IMR-90 (cell line): ENCODE results near the gene ROCK2. TPM values are rescaled to one million over a fixed set of nuclear protein-coding genes. Genes with fewer than 3 reads are reported as not detected.

ENCODE experiments used
- ATAC-seq: fragments of 200-7000 bp; cut with Tn5 transposase; 2 replicates; pipeline ENCODE4 v1.9.1; 2020; ENCODE audit warnings: low read depth, mild to moderate bottlenecking, moderate library complexity
- BruUV-seq: library from RNA; stranded (reverse); fragments of 400-500 nt; replicated peaks from 2 replicates; lab custom pipeline; 2021; lab: Mats Ljungman, UMichigan
- CTCF ChIA-PET: fragments of 300-600 bp; formaldehyde crosslinking; extraction: SDS; loops from one replicate; lab custom pipeline; 2021; ENCODE audit warnings: antibody characterized with exemption; lab: Yijun Ruan, JAX
- POLR2A ChIA-PET: fragments of 300-600 bp; sonication (Branson Sonifier 250); formaldehyde crosslinking; loops from one replicate; lab custom pipeline; 2022; ENCODE audit warnings: antibody characterized with exemption; ENCODE audit not compliant: unreplicated experiment; lab: Charles Lee
- DNase-seq: peaks from one replicate; pipeline ENCODE4 v3.0.0; 2013
- H2AFZ ChIP-seq: replicated peaks from 2 replicates; pipeline ENCODE3; 2013; ENCODE audit warnings: low read length, mild to moderate bottlenecking; ENCODE audit not compliant: poor library complexity
- H2AK5ac ChIP-seq: 2 replicates; pipeline ENCODE4 v1.6.1; 2013; ENCODE audit warnings: low read depth, low read length, inconsistent platforms
- H2AK9ac ChIP-seq: replicated peaks from 2 replicates; pipeline ENCODE3; 2013; ENCODE audit warnings: mild to moderate bottlenecking, low read depth, low read length, moderate library complexity; ENCODE audit not compliant: poor library complexity
- H2BK120ac ChIP-seq: 2 replicates; pipeline ENCODE4 v1.6.1; 2013; ENCODE audit warnings: low read depth, low read length, inconsistent platforms
- H2BK15ac ChIP-seq: 3 replicates; pipeline ENCODE4 v1.6.1; 2013; ENCODE audit warnings: low read depth, low read length, inconsistent platforms
- H2BK20ac ChIP-seq: 2 replicates; pipeline ENCODE4 v1.6.1; 2013; ENCODE audit warnings: low read depth, mild to moderate bottlenecking, inconsistent platforms, low read length, moderate library complexity
- H2BK5ac ChIP-seq: 2 replicates; pipeline ENCODE4 v1.6.1; 2013; ENCODE audit warnings: mild to moderate bottlenecking, low read depth, low read length, inconsistent platforms; ENCODE audit not compliant: poor library complexity, severe bottlenecking
- H3K14ac ChIP-seq: replicated peaks from 2 replicates; pipeline ENCODE4 v1.6.1; 2013; ENCODE audit warnings: low read depth, low read length, inconsistent platforms
- H3K18ac ChIP-seq: 2 replicates; pipeline ENCODE4 v1.6.1; 2013; ENCODE audit warnings: low read depth, low read length, control low read depth
- H3K23ac ChIP-seq: 2 replicates; pipeline ENCODE4 v1.6.1; 2013; ENCODE audit warnings: low read depth, low read length, inconsistent platforms
- H3K27ac ChIP-seq: 2 replicates; pipeline ENCODE4 v1.5.1; 2013; ENCODE audit warnings: mild to moderate bottlenecking, control low read depth, low read length; ENCODE audit not compliant: insufficient read depth
- H3K27me3 ChIP-seq: 2 replicates; pipeline ENCODE4 v1.6.1; 2013; ENCODE audit warnings: low read length; ENCODE audit not compliant: control insufficient read depth, insufficient read depth
- H3K36me3 ChIP-seq: 2 replicates; pipeline ENCODE4 v1.6.1; 2013; ENCODE audit warnings: low read length, mixed read lengths; ENCODE audit not compliant: control insufficient read depth, insufficient read depth
- H3K4ac ChIP-seq: 2 replicates; pipeline ENCODE4 v1.6.1; 2013; ENCODE audit warnings: low read depth, low read length, inconsistent platforms
- H3K4me1 ChIP-seq: 2 replicates; pipeline ENCODE4 v1.6.1; 2013; ENCODE audit warnings: low read length, mixed read lengths; ENCODE audit not compliant: control insufficient read depth, insufficient read depth
- H3K4me2 ChIP-seq: 2 replicates; pipeline ENCODE4 v1.6.1; 2013; ENCODE audit warnings: low read depth, mild to moderate bottlenecking, control low read depth, low read length, moderate library complexity
- H3K4me3 ChIP-seq: 2 replicates; pipeline ENCODE4 v1.5.1; 2013; ENCODE audit warnings: low read depth, mild to moderate bottlenecking, control low read depth, low read length, moderate library complexity; ENCODE audit not compliant: insufficient read depth
- H3K56ac ChIP-seq: 2 replicates; pipeline ENCODE4 v1.6.1; 2013; ENCODE audit warnings: low read length, inconsistent platforms; ENCODE audit not compliant: insufficient read depth; ENCODE audit errors: extremely low read depth
- H3K79me1 ChIP-seq, 2 experiments: 2 replicates each; pipeline ENCODE4 v1.6.1; 2013; ENCODE audit warnings: low read length in 2 of 2, inconsistent platforms in 1 of 2, low read depth in 1 of 2
- H3K9ac ChIP-seq: 2 replicates; pipeline ENCODE4 v1.6.1; 2013; ENCODE audit warnings: low read depth, low read length, control low read depth
- H3K9me1 ChIP-seq: 2 replicates; pipeline ENCODE4 v1.6.1; 2013; ENCODE audit warnings: low read length, inconsistent platforms; ENCODE audit not compliant: insufficient read depth
- H3K9me3 ChIP-seq: 2 replicates; pipeline ENCODE4 v1.6.1; 2013; ENCODE audit warnings: low read length; ENCODE audit not compliant: control insufficient read depth, insufficient read depth
- H4K20me1 ChIP-seq: 2 replicates; pipeline ENCODE4 v1.6.1; 2013; ENCODE audit warnings: low read length, inconsistent platforms; ENCODE audit not compliant: insufficient read depth
- H4K5ac ChIP-seq: 2 replicates; pipeline ENCODE4 v1.6.1; 2013; ENCODE audit warnings: mild to moderate bottlenecking, low read depth, low read length, control low read depth
- H4K8ac ChIP-seq, 2 experiments: 2 replicates each; pipeline ENCODE4 v1.6.1; 2013; ENCODE audit warnings: low read depth in 2 of 2, low read length in 2 of 2, control low read depth in 1 of 2, inconsistent platforms in 1 of 2
- H4K91ac ChIP-seq: 2 replicates; pipeline ENCODE4 v1.6.1; 2013; ENCODE audit warnings: low read depth, low read length, inconsistent platforms; ENCODE audit not compliant: insufficient read depth
- CHD1 ChIP-seq: IDR thresholded peaks from 2 replicates; pipeline ENCODE4 v1.6.1; 2012; ENCODE audit warnings: low read depth, low read length, improper control_type of control experiment
- FOS ChIP-seq: fragments of 150-350 bp; IDR thresholded peaks from 2 replicates; pipeline ENCODE4 v1.6.1; 2016; ENCODE audit warnings: low read depth, low read length
- MAFK ChIP-seq: IDR thresholded peaks from 2 replicates; pipeline ENCODE4 v1.6.1; 2012; ENCODE audit warnings: low read depth, low read length, improper control_type of control experiment
- MAZ ChIP-seq: IDR thresholded peaks from 2 replicates; pipeline ENCODE4 v1.6.1; 2012; ENCODE audit warnings: low read depth, mild to moderate bottlenecking, low read length, improper control_type of control experiment, moderate library complexity, borderline replicate concordance
- MXI1 ChIP-seq: IDR thresholded peaks from 2 replicates; pipeline ENCODE4 v1.6.1; 2012; ENCODE audit warnings: low read depth, mild to moderate bottlenecking, low read length, moderate library complexity, borderline replicate concordance
- NFE2L2 ChIP-seq: fragments of 150-350 bp; IDR thresholded peaks from 2 replicates; pipeline ENCODE4 v1.6.1; 2016; ENCODE audit warnings: low read depth, mild to moderate bottlenecking, low read length
- POLR2A ChIP-seq: IDR thresholded peaks from 2 replicates; pipeline ENCODE4 v1.6.1; 2012; ENCODE audit warnings: mild to moderate bottlenecking, low read depth, low read length
- RAD21 ChIP-seq: IDR thresholded peaks from 2 replicates; pipeline ENCODE4 v1.6.1; 2012; ENCODE audit warnings: low read length, improper control_type of control experiment
- RFX5 ChIP-seq: IDR thresholded peaks from 2 replicates; pipeline ENCODE4 v1.8.0; 2012; ENCODE audit warnings: low read depth, mild to moderate bottlenecking, low read length, moderate library complexity
- SMC3 ChIP-seq: fragments of 150-350 bp; IDR thresholded peaks from 2 replicates; pipeline ENCODE4 v1.6.1; 2016; ENCODE audit warnings: low read depth, mild to moderate bottlenecking, antibody characterized with exemption, low read length, moderate library complexity
- WGBS, 2 experiments: methylation state at CpG; one replicate each; pipeline versions ENCODE4 v1.1.5 to v1.1.7; 2013; ENCODE audit warnings: missing lambda C conversion rate in 2 of 2; ENCODE audit not compliant: insufficient read length in 1 of 2; ENCODE audit errors: extremely low coverage in 2 of 2; 5-methylcytosine and 5-hydroxymethylcytosine counted together
- dilution Hi-C: fragments of 300-500 bp; cut with HindIII; formaldehyde crosslinking; loops from one replicate; pipeline ENCODE4 v1.14.3; 2018; ENCODE audit warnings: low sequenced_read_pairs; ENCODE audit not compliant: unreplicated experiment
- in situ Hi-C: fragments of 300-500 bp; cut with MboI; formaldehyde crosslinking; loops from 3 replicates; pipeline ENCODE4 v1.14.3; 2019; ENCODE audit warnings: low sequenced_read_pairs, inconsistent platforms, mixed read lengths
- intact Hi-C: fragments of 100-400 bp; cut with micrococcal nuclease; formaldehyde crosslinking; loops from 2 replicates; pipeline ENCODE4 v1.10.0; 2022
- polyA plus RNA-seq, 3 experiments: library from polyadenylated mRNA; depleted of rRNA; stranded (reverse); fragments of >200 nt; gene quantifications; 2 replicates each; pipeline ENCODE4 v1.2.3, GENCODE V29; 2012; ENCODE audit warnings: low replicate concordance in 1 of 3
- total RNA-seq: library from RNA; depleted of rRNA; stranded (reverse); fragments of >200 nt; gene quantifications from 2 replicates; pipeline ENCODE4 v1.2.3, GENCODE V29; 2012
- TF ChIP-seq, protein P1 (sequence below): fragments of 150-350 bp; IDR thresholded peaks from 2 replicates; pipeline ENCODE4 v1.6.1; 2017; ENCODE audit warnings: mild to moderate bottlenecking, antibody characterized with exemption, low read length, low read depth
- TF ChIP-seq, protein P2 (sequence below): conservative IDR thresholded peaks from 2 replicates; pipeline ENCODE4 v1.5.1; 2012; ENCODE audit warnings: mild to moderate bottlenecking, low read depth, low read length, improper control_type of control experiment
- TF ChIP-seq, protein P3 (sequence below): fragments of 150-350 bp; IDR thresholded peaks from 2 replicates; pipeline ENCODE4 v1.6.1; 2016; ENCODE audit warnings: low read depth, mild to moderate bottlenecking, low read length, moderate library complexity, borderline replicate concordance

ROCK2 gene
- total and polyA plus RNA-seq, 2 of the 4 experiments (the other 2 are of a cell fraction): 9.0 to 28.3 TPM

DNA sequence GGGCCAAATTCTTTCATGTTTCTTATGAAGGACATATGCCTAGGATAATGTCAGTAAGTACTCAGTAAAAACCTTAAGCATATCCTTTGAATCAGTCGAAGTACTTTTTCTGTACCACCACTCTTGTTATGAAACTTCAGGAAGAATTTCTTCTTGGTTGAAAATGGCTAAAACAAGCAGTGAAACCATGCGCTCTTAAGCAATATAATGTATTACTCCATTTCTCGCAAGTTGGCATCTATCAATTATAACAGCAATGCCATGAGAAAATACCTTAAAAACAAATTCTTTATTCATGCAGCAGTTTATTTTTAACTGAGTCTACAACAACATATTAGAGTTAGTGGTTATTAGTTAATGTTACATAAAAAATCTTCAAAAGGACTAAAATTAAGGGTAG is 148.2 kb downstream of the ROCK2 start:
- Histone ChIP-seq H2BK120ac (no peak overlapping the region), H2AK9ac (no peak overlapping the region), H3K27ac (no peak overlapping the region), H3K9ac (no peak overlapping the region), H3K9me1 (no peaks in the 10 kb centered on the region), H2AFZ (no peak overlapping the region), H3K4me3 (no peak overlapping the region), H3K79me1 (no peaks in the 10 kb centered on the region; a peak in 1 of 4 replicates), H4K8ac (no peak overlapping the region), H2AK5ac (no peak overlapping the region), H3K23ac (no peak overlapping the region), H2BK15ac (no peak overlapping the region), H2BK5ac (no peak overlapping the region), H3K36me3 (peaks cover 33% of the 10 kb centered on the region), H3K4ac (no peak overlapping the region), H3K4me1 (no peaks in the 10 kb centered on the region), H3K4me2 (no peak overlapping the region), H4K20me1 (no peaks in the 10 kb centered on the region), H3K18ac (no peak overlapping the region), H4K5ac (no peak overlapping the region), H4K91ac (no peak overlapping the region), H3K9me3 (no peaks in the 10 kb centered on the region), H3K27me3 (no peaks in the 10 kb centered on the region), H3K14ac (no peak overlapping the region), H3K56ac (no peak overlapping the region), H2BK20ac (no peak overlapping the region)
- intact Hi-C loops: no loop called here
- no TSS peak for BruUV-seq
- DNase-seq: no peak
- in situ Hi-C loops: no loop called here
- ATAC-seq: no peak
- CTCF ChIA-PET: no interaction called here
- dilution Hi-C loops: no loop called here
- POLR2A ChIA-PET: no interaction called here
- TF ChIP-seq, protein P1, sequence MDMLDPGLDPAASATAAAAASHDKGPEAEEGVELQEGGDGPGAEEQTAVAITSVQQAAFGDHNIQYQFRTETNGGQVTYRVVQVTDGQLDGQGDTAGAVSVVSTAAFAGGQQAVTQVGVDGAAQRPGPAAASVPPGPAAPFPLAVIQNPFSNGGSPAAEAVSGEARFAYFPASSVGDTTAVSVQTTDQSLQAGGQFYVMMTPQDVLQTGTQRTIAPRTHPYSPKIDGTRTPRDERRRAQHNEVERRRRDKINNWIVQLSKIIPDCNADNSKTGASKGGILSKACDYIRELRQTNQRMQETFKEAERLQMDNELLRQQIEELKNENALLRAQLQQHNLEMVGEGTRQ: no peak
- TF ChIP-seq CHD1 (no peak), MAZ (no peak), POLR2A (no peak), MXI1 (no peak), RFX5 (no peak), MAFK (no peak), RAD21 (no peak), NFE2L2 (no peak), SMC3 (no peak), FOS (no peak)
- TF ChIP-seq, protein P2, sequence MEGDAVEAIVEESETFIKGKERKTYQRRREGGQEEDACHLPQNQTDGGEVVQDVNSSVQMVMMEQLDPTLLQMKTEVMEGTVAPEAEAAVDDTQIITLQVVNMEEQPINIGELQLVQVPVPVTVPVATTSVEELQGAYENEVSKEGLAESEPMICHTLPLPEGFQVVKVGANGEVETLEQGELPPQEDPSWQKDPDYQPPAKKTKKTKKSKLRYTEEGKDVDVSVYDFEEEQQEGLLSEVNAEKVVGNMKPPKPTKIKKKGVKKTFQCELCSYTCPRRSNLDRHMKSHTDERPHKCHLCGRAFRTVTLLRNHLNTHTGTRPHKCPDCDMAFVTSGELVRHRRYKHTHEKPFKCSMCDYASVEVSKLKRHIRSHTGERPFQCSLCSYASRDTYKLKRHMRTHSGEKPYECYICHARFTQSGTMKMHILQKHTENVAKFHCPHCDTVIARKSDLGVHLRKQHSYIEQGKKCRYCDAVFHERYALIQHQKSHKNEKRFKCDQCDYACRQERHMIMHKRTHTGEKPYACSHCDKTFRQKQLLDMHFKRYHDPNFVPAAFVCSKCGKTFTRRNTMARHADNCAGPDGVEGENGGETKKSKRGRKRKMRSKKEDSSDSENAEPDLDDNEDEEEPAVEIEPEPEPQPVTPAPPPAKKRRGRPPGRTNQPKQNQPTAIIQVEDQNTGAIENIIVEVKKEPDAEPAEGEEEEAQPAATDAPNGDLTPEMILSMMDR: no peak
- TF ChIP-seq, protein P3, sequence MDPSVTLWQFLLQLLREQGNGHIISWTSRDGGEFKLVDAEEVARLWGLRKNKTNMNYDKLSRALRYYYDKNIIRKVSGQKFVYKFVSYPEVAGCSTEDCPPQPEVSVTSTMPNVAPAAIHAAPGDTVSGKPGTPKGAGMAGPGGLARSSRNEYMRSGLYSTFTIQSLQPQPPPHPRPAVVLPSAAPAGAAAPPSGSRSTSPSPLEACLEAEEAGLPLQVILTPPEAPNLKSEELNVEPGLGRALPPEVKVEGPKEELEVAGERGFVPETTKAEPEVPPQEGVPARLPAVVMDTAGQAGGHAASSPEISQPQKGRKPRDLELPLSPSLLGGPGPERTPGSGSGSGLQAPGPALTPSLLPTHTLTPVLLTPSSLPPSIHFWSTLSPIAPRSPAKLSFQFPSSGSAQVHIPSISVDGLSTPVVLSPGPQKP: no peak
- WGBS, 2 experiments: no CpG with 5 or more reads among the region's 3 CpGs
